ENCODE measurements around the gene PLEKHA6. TPM values are rescaled to one million over a fixed set of nuclear protein-coding genes. Genes with fewer than 3 reads are reported as not detected.

Gene PLEKHA6
- total and polyA plus RNA-seq, 2 experiments from 2014 or later = 2.8 to 6.2 TPM

DNA sequence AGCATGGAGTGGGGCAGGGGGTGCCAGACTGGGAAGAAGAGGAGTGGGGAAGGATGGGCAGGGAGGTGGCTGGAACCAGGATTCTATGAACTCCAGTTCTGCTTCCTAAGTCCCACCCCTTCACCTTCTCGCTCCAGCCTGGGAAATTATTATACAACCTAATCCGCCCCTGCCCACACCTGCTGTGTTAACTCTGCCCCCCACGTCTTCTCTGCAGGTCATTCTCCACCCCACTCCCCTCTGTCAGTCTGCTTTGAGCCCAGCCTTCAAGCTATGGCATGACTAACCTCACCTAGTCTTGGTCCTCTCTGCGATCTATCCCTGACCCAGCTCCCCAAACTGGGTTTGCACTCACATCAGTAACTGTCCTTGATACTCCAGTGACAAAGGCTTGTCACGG lies 99.9 kb downstream of the PLEKHA6 start:
- H3K27ac ChIP-seq (ENCODE audit: low read depth) = no peak overlapping the region
- Mint-ChIP-seq H3K27me3 (ENCODE audit: insufficient read depth, low read depth, poor library complexity) (peaks cover 9% of the 10 kb centered on the region), H3K4me3 (no peak overlapping the region), H3K36me3 (ENCODE audit: low read depth) (peaks cover 22% of the 10 kb centered on the region), H3K9me3 (no peaks in the 10 kb centered on the region), H3K27ac (no peak overlapping the region), H3K4me1 (peaks cover 31% of the 10 kb centered on the region)
- no peaks in the 10 kb centered on the region for H3K9me2 ChIP-seq (ENCODE audit: insufficient read depth)
- TF ChIP-seq JUNB (IDR thresholded peaks at IDR 0.05; ENCODE audit: unreplicated experiment) = no peak
- no peak for TF ChIP-seq POLR2AphosphoS5 (IDR thresholded peaks at IDR 0.05; ENCODE audit: low read depth)
- TF ChIP-seq CREB1 (CRISPR knock-in tag; IDR thresholded peaks at IDR 0.05; ENCODE audit: low read depth) = no peak
- TF ChIP-seq, protein P1, sequence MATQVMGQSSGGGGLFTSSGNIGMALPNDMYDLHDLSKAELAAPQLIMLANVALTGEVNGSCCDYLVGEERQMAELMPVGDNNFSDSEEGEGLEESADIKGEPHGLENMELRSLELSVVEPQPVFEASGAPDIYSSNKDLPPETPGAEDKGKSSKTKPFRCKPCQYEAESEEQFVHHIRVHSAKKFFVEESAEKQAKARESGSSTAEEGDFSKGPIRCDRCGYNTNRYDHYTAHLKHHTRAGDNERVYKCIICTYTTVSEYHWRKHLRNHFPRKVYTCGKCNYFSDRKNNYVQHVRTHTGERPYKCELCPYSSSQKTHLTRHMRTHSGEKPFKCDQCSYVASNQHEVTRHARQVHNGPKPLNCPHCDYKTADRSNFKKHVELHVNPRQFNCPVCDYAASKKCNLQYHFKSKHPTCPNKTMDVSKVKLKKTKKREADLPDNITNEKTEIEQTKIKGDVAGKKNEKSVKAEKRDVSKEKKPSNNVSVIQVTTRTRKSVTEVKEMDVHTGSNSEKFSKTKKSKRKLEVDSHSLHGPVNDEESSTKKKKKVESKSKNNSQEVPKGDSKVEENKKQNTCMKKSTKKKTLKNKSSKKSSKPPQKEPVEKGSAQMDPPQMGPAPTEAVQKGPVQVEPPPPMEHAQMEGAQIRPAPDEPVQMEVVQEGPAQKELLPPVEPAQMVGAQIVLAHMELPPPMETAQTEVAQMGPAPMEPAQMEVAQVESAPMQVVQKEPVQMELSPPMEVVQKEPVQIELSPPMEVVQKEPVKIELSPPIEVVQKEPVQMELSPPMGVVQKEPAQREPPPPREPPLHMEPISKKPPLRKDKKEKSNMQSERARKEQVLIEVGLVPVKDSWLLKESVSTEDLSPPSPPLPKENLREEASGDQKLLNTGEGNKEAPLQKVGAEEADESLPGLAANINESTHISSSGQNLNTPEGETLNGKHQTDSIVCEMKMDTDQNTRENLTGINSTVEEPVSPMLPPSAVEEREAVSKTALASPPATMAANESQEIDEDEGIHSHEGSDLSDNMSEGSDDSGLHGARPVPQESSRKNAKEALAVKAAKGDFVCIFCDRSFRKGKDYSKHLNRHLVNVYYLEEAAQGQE (IDR thresholded peaks at IDR 0.05; ENCODE audit: unreplicated experiment) = no peak
- no peak for TF ChIP-seq ZNF331 (CRISPR knock-in tag; IDR thresholded peaks at IDR 0.05; ENCODE audit: low read depth)
- no peak for TF ChIP-seq EZH2phosphoT487 (IDR thresholded peaks at IDR 0.05; ENCODE audit: unreplicated experiment)
- TF ChIP-seq STAT1 (IDR thresholded peaks at IDR 0.05; ENCODE audit: unreplicated experiment) = no peak
- TF ChIP-seq, protein P2, sequence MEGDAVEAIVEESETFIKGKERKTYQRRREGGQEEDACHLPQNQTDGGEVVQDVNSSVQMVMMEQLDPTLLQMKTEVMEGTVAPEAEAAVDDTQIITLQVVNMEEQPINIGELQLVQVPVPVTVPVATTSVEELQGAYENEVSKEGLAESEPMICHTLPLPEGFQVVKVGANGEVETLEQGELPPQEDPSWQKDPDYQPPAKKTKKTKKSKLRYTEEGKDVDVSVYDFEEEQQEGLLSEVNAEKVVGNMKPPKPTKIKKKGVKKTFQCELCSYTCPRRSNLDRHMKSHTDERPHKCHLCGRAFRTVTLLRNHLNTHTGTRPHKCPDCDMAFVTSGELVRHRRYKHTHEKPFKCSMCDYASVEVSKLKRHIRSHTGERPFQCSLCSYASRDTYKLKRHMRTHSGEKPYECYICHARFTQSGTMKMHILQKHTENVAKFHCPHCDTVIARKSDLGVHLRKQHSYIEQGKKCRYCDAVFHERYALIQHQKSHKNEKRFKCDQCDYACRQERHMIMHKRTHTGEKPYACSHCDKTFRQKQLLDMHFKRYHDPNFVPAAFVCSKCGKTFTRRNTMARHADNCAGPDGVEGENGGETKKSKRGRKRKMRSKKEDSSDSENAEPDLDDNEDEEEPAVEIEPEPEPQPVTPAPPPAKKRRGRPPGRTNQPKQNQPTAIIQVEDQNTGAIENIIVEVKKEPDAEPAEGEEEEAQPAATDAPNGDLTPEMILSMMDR (conservative IDR thresholded peaks at IDR 0.05; ENCODE audit: low read depth in 2 of 2) = no peak
- TF ChIP-seq NANOG (IDR thresholded peaks at IDR 0.05; ENCODE audit: borderline replicate concordance) = no peak
- TF ChIP-seq, protein P3, sequence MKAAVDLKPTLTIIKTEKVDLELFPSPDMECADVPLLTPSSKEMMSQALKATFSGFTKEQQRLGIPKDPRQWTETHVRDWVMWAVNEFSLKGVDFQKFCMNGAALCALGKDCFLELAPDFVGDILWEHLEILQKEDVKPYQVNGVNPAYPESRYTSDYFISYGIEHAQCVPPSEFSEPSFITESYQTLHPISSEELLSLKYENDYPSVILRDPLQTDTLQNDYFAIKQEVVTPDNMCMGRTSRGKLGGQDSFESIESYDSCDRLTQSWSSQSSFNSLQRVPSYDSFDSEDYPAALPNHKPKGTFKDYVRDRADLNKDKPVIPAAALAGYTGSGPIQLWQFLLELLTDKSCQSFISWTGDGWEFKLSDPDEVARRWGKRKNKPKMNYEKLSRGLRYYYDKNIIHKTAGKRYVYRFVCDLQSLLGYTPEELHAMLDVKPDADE (IDR thresholded peaks at IDR 0.05) = no peak
- no peaks in the 10 kb centered on the region for H3K27me3 ChIP-seq (ENCODE audit: insufficient read depth)
- H3K4me3 ChIP-seq = no peak overlapping the region
- ATAC-seq (no peak), DNase-seq (ENCODE audit: low spot score) (no peak)
- no peaks in the 10 kb centered on the region; the same call in 1 of the 2 replicates for H3F3A ChIP-seq (replicated peaks; ENCODE audit: low read depth)
- H3K4me2 ChIP-seq = no peak overlapping the region
- no peaks in the 10 kb centered on the region for H4K20me1 ChIP-seq (replicated peaks; ENCODE audit: insufficient read depth)
- H3K4me1 ChIP-seq (ENCODE audit: insufficient read depth) = peaks cover 20% of the 10 kb centered on the region
- no peaks in the 10 kb centered on the region for H3K36me3 ChIP-seq (ENCODE audit: insufficient read depth)
- H3K79me2 ChIP-seq (replicated peaks; ENCODE audit: insufficient read depth) = no peaks in the 10 kb centered on the region
- H2AFZ ChIP-seq = no peak overlapping the region

DNA sequence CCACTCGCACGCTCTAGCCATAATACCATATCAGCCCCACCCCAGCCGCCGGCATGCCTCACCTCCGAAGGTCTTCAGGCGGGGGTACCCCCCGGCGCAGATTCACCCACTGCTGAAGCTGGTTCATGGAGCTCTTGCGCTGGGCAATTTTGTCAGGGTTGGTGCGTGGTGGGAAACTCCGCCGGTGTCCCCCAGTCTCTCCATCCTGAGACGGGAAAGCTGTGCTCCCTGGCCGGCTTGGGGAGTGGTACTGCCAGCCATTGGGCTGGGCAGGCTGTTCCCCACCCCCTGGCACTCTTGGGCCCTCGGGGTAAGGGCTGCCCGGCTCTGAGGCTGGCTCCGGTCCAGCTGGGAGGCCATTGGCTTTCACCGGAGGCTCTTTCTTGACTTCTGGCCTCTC lies 100.5 kb downstream of the PLEKHA6 start:
- Histone ChIP-seq H3K36me3 (ENCODE audit: insufficient read depth) (no peaks in the 10 kb centered on the region), H3K4me1 (ENCODE audit: insufficient read depth) (peaks cover 26% of the 10 kb centered on the region), H3K4me3 (no peak overlapping the region), H4K20me1 (replicated peaks; ENCODE audit: insufficient read depth) (no peaks in the 10 kb centered on the region), H3K27ac (ENCODE audit: low read depth) (no peak overlapping the region), H3K27me3 (ENCODE audit: insufficient read depth) (no peaks in the 10 kb centered on the region), H3K4me2 (no peak overlapping the region), H2AFZ (no peak overlapping the region), H3K79me2 (replicated peaks; ENCODE audit: insufficient read depth) (no peaks in the 10 kb centered on the region), H3K9me2 (ENCODE audit: insufficient read depth) (no peaks in the 10 kb centered on the region), H3F3A (replicated peaks; ENCODE audit: low read depth) (peaks cover 5% of the 10 kb centered on the region; the same call in 1 of the 2 replicates)
- H3K4me3 Mint-ChIP-seq = no peak overlapping the region
- peaks cover 9% of the 10 kb centered on the region for H3K27me3 Mint-ChIP-seq (ENCODE audit: insufficient read depth, low read depth, poor library complexity)
- H3K27ac Mint-ChIP-seq = no peak overlapping the region
- no peak for TF ChIP-seq STAT1 (IDR thresholded peaks at IDR 0.05; ENCODE audit: unreplicated experiment)
- TF ChIP-seq CREB1 (CRISPR knock-in tag; IDR thresholded peaks at IDR 0.05; ENCODE audit: low read depth) = no peak
- TF ChIP-seq, protein P3 (IDR thresholded peaks at IDR 0.05) = no peak
- TF ChIP-seq, protein P1 (IDR thresholded peaks at IDR 0.05; ENCODE audit: unreplicated experiment) = no peak
- TF ChIP-seq POLR2AphosphoS5 (IDR thresholded peaks at IDR 0.05; ENCODE audit: low read depth) = no peak
- TF ChIP-seq ZNF331 (CRISPR knock-in tag; IDR thresholded peaks at IDR 0.05; ENCODE audit: low read depth) = no peak
- no peaks in the 10 kb centered on the region for H3K9me3 Mint-ChIP-seq
- DNase-seq (ENCODE audit: low spot score) (no peak), ATAC-seq (no peak)
- peaks cover 22% of the 10 kb centered on the region for H3K36me3 Mint-ChIP-seq (ENCODE audit: low read depth)
- peaks cover 37% of the 10 kb centered on the region for H3K4me1 Mint-ChIP-seq

All from GM23338 (cell line).